Neural cell (in vitro differentiated cells): Measurements from ENCODE around the gene MYB. TPM values are rescaled to one million over a fixed set of nuclear protein-coding genes. Genes with fewer than 3 reads are reported as not detected.

Experiments used
- H2AFZ ChIP-seq: fragments of 200-600, 300-800 bp; sonication (generic), shearing (Covaris generic); 2 replicates; pipeline ENCODE4 v1.6.0; 2014; ENCODE audit warnings: low read depth, mild to moderate bottlenecking, antibody characterized with exemption, low read length, moderate library complexity
- H3F3A ChIP-seq: fragments of 200-600 bp; shearing (Covaris generic); 2 replicates; pipeline ENCODE4 v1.6.1; 2016; ENCODE audit warnings: mild to moderate bottlenecking, moderate library complexity, mixed read lengths, antibody characterized with exemption, low read length; ENCODE audit not compliant: insufficient read depth, poor library complexity, severe bottlenecking
- H3K27ac ChIP-seq: fragments of 200-600, 300-800 bp; sonication (generic), shearing (Covaris generic); 2 replicates; pipeline ENCODE4 v1.5.1; 2014; ENCODE audit warnings: mild to moderate bottlenecking, low read length, moderate library complexity
- H3K27me3 ChIP-seq: fragments of 300-800, 200-600 bp; sonication (generic), shearing (Covaris generic); 2 replicates; pipeline ENCODE4 v1.6.0; 2014; ENCODE audit warnings: mild to moderate bottlenecking, low read depth, low read length, moderate library complexity; ENCODE audit not compliant: insufficient read depth
- H3K36me3 ChIP-seq: fragments of 300-800, 200-600 bp; sonication (generic), shearing (Covaris generic); 2 replicates; pipeline ENCODE4 v1.5.1; 2014; ENCODE audit warnings: mild to moderate bottlenecking, antibody characterized with exemption, low read length, moderate library complexity; ENCODE audit not compliant: insufficient read depth
- H3K4me2 ChIP-seq: fragments of 300-800, 200-600 bp; sonication (generic), shearing (Covaris generic); 2 replicates; pipeline ENCODE4 v1.6.0; 2014; ENCODE audit warnings: mild to moderate bottlenecking, low read length
- H3K4me3 ChIP-seq: fragments of 300-800, 200-600 bp; sonication (generic), shearing (Covaris generic); 2 replicates; pipeline ENCODE4 v1.5.1; 2014; ENCODE audit warnings: mild to moderate bottlenecking, low read length, moderate library complexity
- H3K79me2 ChIP-seq: fragments of 200-600 bp; shearing (Covaris generic); replicated peaks from 2 replicates; pipeline ENCODE4 v1.6.0; 2014; ENCODE audit warnings: mild to moderate bottlenecking, low read length, moderate library complexity; ENCODE audit not compliant: insufficient read depth
- H3K9ac ChIP-seq: fragments of 300-800, 200-600 bp; sonication (generic), shearing (Covaris generic); 2 replicates; pipeline ENCODE4 v1.6.1; 2016; ENCODE audit warnings: mild to moderate bottlenecking, low read length, mixed read lengths
- H3K9me2 ChIP-seq: fragments of 200-600 bp; shearing (Covaris generic); 2 replicates; pipeline ENCODE4 v1.6.1; 2016; ENCODE audit warnings: mild to moderate bottlenecking, low read length, mixed read lengths; ENCODE audit not compliant: insufficient read depth
- H3K9me3 ChIP-seq: fragments of 200-600, 300-800 bp; sonication (generic), shearing (Covaris generic); 2 replicates; pipeline ENCODE4 v1.6.1; 2016; ENCODE audit warnings: mild to moderate bottlenecking, mixed run types, low read length, moderate library complexity, mixed read lengths
- H4K20me1 ChIP-seq: fragments of 200-600 bp; shearing (Covaris generic); 2 replicates; pipeline ENCODE4 v1.6.1; 2016; ENCODE audit warnings: mild to moderate bottlenecking, mixed run types; ENCODE audit not compliant: insufficient read depth
- CTCF ChIP-seq: fragments of 450-650 bp; IDR thresholded peaks from 2 replicates; pipeline ENCODE4 v1.5.1; 2014; ENCODE audit warnings: antibody characterized with exemption, mild to moderate bottlenecking, moderate library complexity; ENCODE audit not compliant: poor library complexity, severe bottlenecking
- EP300 ChIP-seq: fragments of 450-650 bp; conservative IDR thresholded peaks from 2 replicates; pipeline ENCODE4 v1.6.1; 2014; ENCODE audit warnings: antibody characterized with exemption, mild to moderate bottlenecking, moderate library complexity; ENCODE audit not compliant: poor library complexity, severe bottlenecking
- EZH2 ChIP-seq: fragments of 200-600, 300-800 bp; shearing (Covaris generic), sonication (generic); IDR thresholded peaks from 2 replicates; pipeline ENCODE4 v1.6.1; 2014; ENCODE audit warnings: antibody characterized with exemption, low read length, borderline replicate concordance, mild to moderate bottlenecking; ENCODE audit not compliant: insufficient read depth, poor library complexity, severe bottlenecking
- MXI1 ChIP-seq: fragments of 450-650 bp; conservative IDR thresholded peaks from 2 replicates; pipeline ENCODE4 v1.6.1; 2014; ENCODE audit warnings: antibody characterized with exemption, mild to moderate bottlenecking; ENCODE audit not compliant: poor library complexity, severe bottlenecking
- POLR2AphosphoS5 ChIP-seq: IDR thresholded peaks from 2 replicates; pipeline ENCODE4 v1.6.1; 2012
- RAD21 ChIP-seq: fragments of 450-650 bp; conservative IDR thresholded peaks from 2 replicates; pipeline ENCODE4 v1.6.1; 2014; ENCODE audit warnings: antibody characterized with exemption, mild to moderate bottlenecking, moderate library complexity
- SMC3 ChIP-seq: fragments of 450-650 bp; conservative IDR thresholded peaks from 2 replicates; pipeline ENCODE4 v1.6.1; 2014; ENCODE audit warnings: antibody characterized with exemption, mild to moderate bottlenecking, moderate library complexity; ENCODE audit not compliant: poor library complexity
- TAF1 ChIP-seq: IDR thresholded peaks from 2 replicates; pipeline ENCODE4 v1.6.1; 2012; ENCODE audit warnings: low read depth
- polyA plus RNA-seq: library from polyadenylated mRNA; depleted of rRNA; stranded (reverse); fragments of >200 nt; gene quantifications from 2 replicates; pipeline ENCODE4 v1.2.3, GENCODE V29; 2014
- TF ChIP-seq, protein P1 (sequence below): IDR thresholded peaks from 2 replicates; pipeline ENCODE4 v1.6.1; 2012; ENCODE audit warnings: borderline replicate concordance

Gene MYB
- polyA plus RNA-seq, 1 donor from 2014 or later: 4.0 TPM

DNA sequence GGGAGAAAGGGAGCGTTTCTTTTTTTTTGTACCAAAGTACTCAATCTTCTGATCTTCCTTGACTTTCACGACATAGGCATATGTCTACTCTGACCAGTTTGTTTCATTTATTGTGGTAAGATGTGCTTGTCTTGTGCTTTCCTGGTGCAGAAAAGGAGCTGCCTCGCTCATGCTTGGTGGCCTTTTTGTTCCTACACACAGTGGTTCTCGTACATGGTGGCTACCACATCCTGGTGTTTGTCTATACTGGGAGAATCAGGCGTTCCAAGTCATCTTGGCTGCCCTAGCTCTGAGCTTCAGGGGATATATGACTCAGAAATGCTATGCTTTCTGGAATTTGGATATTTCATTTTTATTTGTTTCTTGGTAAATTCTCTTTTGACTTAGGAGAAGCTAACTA is 31.8 kb downstream of the MYB start:
- Histone ChIP-seq H3K79me2 (no peaks in the 10 kb centered on the region), H3K9me3 (no peaks in the 10 kb centered on the region), H2AFZ (no peak overlapping the region), H3K36me3 (no peaks in the 10 kb centered on the region), H3F3A (no peaks in the 10 kb centered on the region), H3K9me2 (no peaks in the 10 kb centered on the region), H4K20me1 (no peaks in the 10 kb centered on the region), H3K4me3 (no peak overlapping the region), H3K9ac (no peak overlapping the region), H3K4me2 (no peak overlapping the region), H3K27ac (no peak overlapping the region), H3K27me3 (no peaks in the 10 kb centered on the region)
- TF ChIP-seq, protein P1, sequence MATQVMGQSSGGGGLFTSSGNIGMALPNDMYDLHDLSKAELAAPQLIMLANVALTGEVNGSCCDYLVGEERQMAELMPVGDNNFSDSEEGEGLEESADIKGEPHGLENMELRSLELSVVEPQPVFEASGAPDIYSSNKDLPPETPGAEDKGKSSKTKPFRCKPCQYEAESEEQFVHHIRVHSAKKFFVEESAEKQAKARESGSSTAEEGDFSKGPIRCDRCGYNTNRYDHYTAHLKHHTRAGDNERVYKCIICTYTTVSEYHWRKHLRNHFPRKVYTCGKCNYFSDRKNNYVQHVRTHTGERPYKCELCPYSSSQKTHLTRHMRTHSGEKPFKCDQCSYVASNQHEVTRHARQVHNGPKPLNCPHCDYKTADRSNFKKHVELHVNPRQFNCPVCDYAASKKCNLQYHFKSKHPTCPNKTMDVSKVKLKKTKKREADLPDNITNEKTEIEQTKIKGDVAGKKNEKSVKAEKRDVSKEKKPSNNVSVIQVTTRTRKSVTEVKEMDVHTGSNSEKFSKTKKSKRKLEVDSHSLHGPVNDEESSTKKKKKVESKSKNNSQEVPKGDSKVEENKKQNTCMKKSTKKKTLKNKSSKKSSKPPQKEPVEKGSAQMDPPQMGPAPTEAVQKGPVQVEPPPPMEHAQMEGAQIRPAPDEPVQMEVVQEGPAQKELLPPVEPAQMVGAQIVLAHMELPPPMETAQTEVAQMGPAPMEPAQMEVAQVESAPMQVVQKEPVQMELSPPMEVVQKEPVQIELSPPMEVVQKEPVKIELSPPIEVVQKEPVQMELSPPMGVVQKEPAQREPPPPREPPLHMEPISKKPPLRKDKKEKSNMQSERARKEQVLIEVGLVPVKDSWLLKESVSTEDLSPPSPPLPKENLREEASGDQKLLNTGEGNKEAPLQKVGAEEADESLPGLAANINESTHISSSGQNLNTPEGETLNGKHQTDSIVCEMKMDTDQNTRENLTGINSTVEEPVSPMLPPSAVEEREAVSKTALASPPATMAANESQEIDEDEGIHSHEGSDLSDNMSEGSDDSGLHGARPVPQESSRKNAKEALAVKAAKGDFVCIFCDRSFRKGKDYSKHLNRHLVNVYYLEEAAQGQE: no peak
- no peak for TF ChIP-seq RAD21
- TF ChIP-seq EP300: no peak
- TF ChIP-seq SMC3: no peak
- TF ChIP-seq MXI1: no peak
- TF ChIP-seq CTCF: no peak
- TF ChIP-seq TAF1: no peak
- no peak for TF ChIP-seq POLR2AphosphoS5

GRCh38 chr6:135213616-135214015 is 32.5 kb downstream of the MYB start:
- no peaks in the 10 kb centered on the region for H3K9me3 ChIP-seq
- H3K36me3 ChIP-seq: no peaks in the 10 kb centered on the region
- no peaks in the 10 kb centered on the region for H3K9me2 ChIP-seq
- H3K4me2 ChIP-seq: no peak overlapping the region
- H3K79me2 ChIP-seq: no peaks in the 10 kb centered on the region
- TF ChIP-seq EP300 (no peak), RAD21 (no peak), SMC3 (no peak), CTCF (no peak), POLR2AphosphoS5 (no peak), MXI1 (no peak), EZH2 (no peak), TAF1 (no peak)
- TF ChIP-seq, protein P1: no peak
- H3K27ac ChIP-seq: no peak overlapping the region
- no peaks in the 10 kb centered on the region for H3F3A ChIP-seq
- H2AFZ ChIP-seq: no peak overlapping the region
- H3K27me3 ChIP-seq: no peaks in the 10 kb centered on the region
- H3K9ac ChIP-seq: no peak overlapping the region
- no peaks in the 10 kb centered on the region for H4K20me1 ChIP-seq
- no peak overlapping the region for H3K4me3 ChIP-seq
